Natural killer cell (primary cell): Measurements from ENCODE around the gene NHLRC2. TPM values are rescaled to one million over a fixed set of nuclear protein-coding genes. Genes with fewer than 3 reads are reported as not detected.

ENCODE experiments used
- ATAC-seq, 3 donors: fragments of 150-1000 bp in 2 of 3; fragments of 200-7000 bp in 1 of 3; cut with Tn5 transposase; 1 replicate in 1 of 3; 2 replicates in 2 of 3; pipeline ENCODE4 v1.10.0; 2021; ENCODE audit warnings: mild to moderate bottlenecking in 2 of 3, moderate library complexity in 2 of 3
- DNase-seq, 2 donors: peaks; one replicate each; pipeline versions ENCODE4 v3.0.0 to v3.0.0-alpha.2; 2013 to 2021; ENCODE audit warnings: mixed read lengths in 1 of 2
- H3K27ac ChIP-seq: one replicate; pipeline ENCODE4 v1.5.1; 2013; ENCODE audit warnings: mild to moderate bottlenecking, low read length
- H3K27me3 ChIP-seq: one replicate; pipeline ENCODE4 v1.6.1; 2013; ENCODE audit warnings: low read length; ENCODE audit not compliant: control insufficient read depth, insufficient read depth
- H3K36me3 ChIP-seq: one replicate; pipeline ENCODE4 v1.6.1; 2013; ENCODE audit warnings: low read length; ENCODE audit not compliant: control insufficient read depth, insufficient read depth
- H3K4me1 ChIP-seq: one replicate; pipeline ENCODE4 v1.6.1; 2013; ENCODE audit warnings: low read length; ENCODE audit not compliant: control insufficient read depth, insufficient read depth
- H3K4me3 ChIP-seq: one replicate; pipeline ENCODE4 v1.5.1; 2013; ENCODE audit warnings: low read length
- H3K9me3 ChIP-seq: one replicate; pipeline ENCODE4 v1.6.1; 2013; ENCODE audit warnings: low read length; ENCODE audit not compliant: control insufficient read depth, insufficient read depth
- H3K27ac Mint-ChIP-seq, 2 donors: one replicate each; pipeline ENCODE4 v1.8.0; 2022; ENCODE audit warnings: mild to moderate bottlenecking in 2 of 2, mixed read lengths in 2 of 2, moderate library complexity in 1 of 2
- H3K27me3 Mint-ChIP-seq, 2 donors: one replicate each; pipeline ENCODE4 v1.8.0; 2022; ENCODE audit warnings: low read depth in 2 of 2, mixed read lengths in 2 of 2
- H3K36me3 Mint-ChIP-seq: one replicate; pipeline ENCODE4 v1.8.0; 2022; ENCODE audit warnings: mixed read lengths
- H3K4me1 Mint-ChIP-seq, 2 donors: one replicate each; pipeline ENCODE4 v1.8.0; 2022; ENCODE audit warnings: mixed read lengths in 2 of 2
- H3K4me3 Mint-ChIP-seq: one replicate; pipeline ENCODE4 v1.8.0; 2022; ENCODE audit warnings: mild to moderate bottlenecking, moderate library complexity, mixed read lengths
- H3K9me3 Mint-ChIP-seq, 2 donors: one replicate each; pipeline ENCODE4 v1.8.0; 2022; ENCODE audit warnings: mixed read lengths in 2 of 2
- WGBS: methylation state at CpG from one replicate; pipeline ENCODE4 v1.1.7; 2013; ENCODE audit warnings: missing lambda C conversion rate; ENCODE audit not compliant: insufficient coverage; 5-methylcytosine and 5-hydroxymethylcytosine counted together
- intact Hi-C: fragments of 100-400 bp; cut with micrococcal nuclease; formaldehyde crosslinking; loops from one replicate; pipeline ENCODE4 v1.14.2; 2022
- total RNA-seq, 4 donors: library from RNA; stranded (reverse); fragments of 120-200 nt in 1 of 4; gene quantifications; one replicate each; pipeline versions ENCODE4 v1.2.3 to v1.2.4, GENCODE V29; 2013 to 2022
- TF ChIP-seq, protein P1 (sequence below): fragments of 200-600 bp; IDR thresholded peaks from one replicate; pipeline ENCODE4 v1.8.0; 2022; ENCODE audit warnings: antibody characterized with exemption

Gene NHLRC2
- total RNA-seq, 3 donors from 2014 or later (not counting 1 experiment from before 2014, with no cell fraction given): 19.0 to 24.7 (median 22.4) TPM

DNA sequence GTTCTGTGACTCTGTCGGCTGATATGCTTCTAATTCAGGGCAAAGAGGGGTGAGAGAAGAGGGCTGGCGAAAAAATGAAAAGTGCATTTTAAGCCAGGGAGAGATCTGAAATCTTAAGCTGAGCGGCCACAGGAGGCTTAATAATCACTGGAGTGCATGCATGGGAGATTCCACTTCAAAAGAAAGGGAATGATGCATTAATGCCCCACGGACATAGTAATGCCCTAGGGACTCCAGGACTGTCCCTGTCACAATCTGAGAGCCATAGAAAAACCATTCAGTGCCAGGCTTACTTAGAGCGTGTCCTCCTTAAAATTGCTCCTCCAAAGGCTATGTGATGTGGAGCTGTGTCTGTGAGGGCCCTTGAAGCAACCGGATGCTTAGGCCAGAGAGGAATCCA lies 75.1 kb downstream of the NHLRC2 start:
- Mint-ChIP-seq H3K4me3 (no peak overlapping the region), H3K36me3 (peaks cover 7% of the 10 kb centered on the region), H3K27ac (no peak overlapping the region), H3K9me3 (peaks cover 0 to 6% of the 10 kb centered on the region in 2 donors), H3K27me3 (peaks cover 13 to 25% of the 10 kb centered on the region in 2 donors), H3K4me1 (no peaks in the 10 kb centered on the region)
- TF ChIP-seq, protein P1, sequence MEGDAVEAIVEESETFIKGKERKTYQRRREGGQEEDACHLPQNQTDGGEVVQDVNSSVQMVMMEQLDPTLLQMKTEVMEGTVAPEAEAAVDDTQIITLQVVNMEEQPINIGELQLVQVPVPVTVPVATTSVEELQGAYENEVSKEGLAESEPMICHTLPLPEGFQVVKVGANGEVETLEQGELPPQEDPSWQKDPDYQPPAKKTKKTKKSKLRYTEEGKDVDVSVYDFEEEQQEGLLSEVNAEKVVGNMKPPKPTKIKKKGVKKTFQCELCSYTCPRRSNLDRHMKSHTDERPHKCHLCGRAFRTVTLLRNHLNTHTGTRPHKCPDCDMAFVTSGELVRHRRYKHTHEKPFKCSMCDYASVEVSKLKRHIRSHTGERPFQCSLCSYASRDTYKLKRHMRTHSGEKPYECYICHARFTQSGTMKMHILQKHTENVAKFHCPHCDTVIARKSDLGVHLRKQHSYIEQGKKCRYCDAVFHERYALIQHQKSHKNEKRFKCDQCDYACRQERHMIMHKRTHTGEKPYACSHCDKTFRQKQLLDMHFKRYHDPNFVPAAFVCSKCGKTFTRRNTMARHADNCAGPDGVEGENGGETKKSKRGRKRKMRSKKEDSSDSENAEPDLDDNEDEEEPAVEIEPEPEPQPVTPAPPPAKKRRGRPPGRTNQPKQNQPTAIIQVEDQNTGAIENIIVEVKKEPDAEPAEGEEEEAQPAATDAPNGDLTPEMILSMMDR: no peak
- intact Hi-C loops: no loop called here
- Histone ChIP-seq H3K36me3 (no peaks in the 10 kb centered on the region), H3K27ac (no peak overlapping the region), H3K9me3 (peaks cover 4% of the 10 kb centered on the region), H3K4me1 (no peaks in the 10 kb centered on the region), H3K27me3 (no peaks in the 10 kb centered on the region), H3K4me3 (no peak overlapping the region)
- WGBS: 78% methylated on average over 6 of the region's 6 CpGs
- ATAC-seq: no peak
- DNase-seq: no peak

DNA sequence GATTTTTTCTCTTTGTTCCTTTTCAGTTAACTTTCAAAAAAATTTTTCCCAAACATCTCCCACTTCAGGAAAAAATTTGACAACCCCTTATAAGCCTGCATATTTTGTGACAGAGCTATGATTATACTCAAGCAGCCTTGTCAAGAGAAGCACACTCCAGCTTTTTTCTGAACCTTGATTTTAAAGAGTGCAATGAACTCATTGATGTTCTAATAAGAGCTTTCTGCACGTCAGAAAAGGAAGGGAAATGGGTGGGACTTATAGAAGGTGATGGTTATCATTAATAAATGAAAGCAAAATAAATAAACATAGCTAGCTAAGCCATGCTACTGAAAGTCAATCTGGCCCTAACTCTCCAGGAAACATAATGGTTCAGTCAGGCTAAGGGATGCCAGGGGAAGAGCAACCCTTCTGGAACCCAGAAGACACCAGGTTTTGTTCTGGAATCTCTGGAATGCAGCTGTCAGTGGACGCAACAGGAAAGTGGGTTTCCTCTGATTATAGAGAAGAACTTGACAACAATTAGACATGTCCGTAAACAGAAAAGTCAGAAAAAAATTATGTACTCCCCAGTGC lies 76.1 kb downstream of the NHLRC2 start:
- H3K27me3 Mint-ChIP-seq: peaks cover 7 to 22% of the 10 kb centered on the region in 2 donors
- WGBS: 92% methylated on average over 2 of the region's 3 CpGs
- peaks cover 4% of the 10 kb centered on the region for H3K9me3 ChIP-seq
- H3K36me3 ChIP-seq: no peaks in the 10 kb centered on the region
- no peaks in the 10 kb centered on the region for H3K36me3 Mint-ChIP-seq
- TF ChIP-seq, protein P1: no peak
- no peak overlapping the region for H3K27ac Mint-ChIP-seq
- no peaks in the 10 kb centered on the region for H3K27me3 ChIP-seq
- ATAC-seq: no peak
- H3K4me1 Mint-ChIP-seq: no peaks in the 10 kb centered on the region
- H3K4me1 ChIP-seq: no peaks in the 10 kb centered on the region
- intact Hi-C loops: no loop called here
- no peak overlapping the region for H3K4me3 ChIP-seq
- no peak overlapping the region for H3K27ac ChIP-seq
- H3K4me3 Mint-ChIP-seq: no peak overlapping the region
- H3K9me3 Mint-ChIP-seq: no peaks in the 10 kb centered on the region
- no peak for DNase-seq

DNA sequence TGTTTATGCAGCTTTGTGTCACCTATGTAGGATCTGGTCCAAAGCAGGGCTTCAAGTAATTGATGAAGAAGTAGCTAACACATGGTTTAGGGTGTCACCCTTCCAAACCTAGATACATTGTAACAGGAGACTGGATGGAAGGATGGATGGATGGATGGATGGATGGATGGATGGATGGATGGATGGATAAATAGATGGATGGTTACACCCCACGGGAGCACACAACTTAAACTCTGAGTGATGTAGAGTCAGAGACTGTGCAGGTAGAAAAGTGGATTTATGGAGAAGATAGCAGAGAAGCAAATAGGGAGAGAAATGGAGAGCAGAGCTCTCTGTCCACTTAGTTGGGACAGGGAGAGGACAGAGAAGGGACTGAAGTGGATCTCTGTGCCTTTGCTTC lies 78.4 kb downstream of the NHLRC2 start:
- Mint-ChIP-seq H3K27me3 (peaks cover 7 to 19% of the 10 kb centered on the region in 2 donors), H3K36me3 (no peaks in the 10 kb centered on the region), H3K27ac (no peak overlapping the region), H3K9me3 (no peaks in the 10 kb centered on the region), H3K4me1 (no peaks in the 10 kb centered on the region), H3K4me3 (no peak overlapping the region)
- Histone ChIP-seq H3K27me3 (no peaks in the 10 kb centered on the region), H3K4me3 (no peak overlapping the region), H3K27ac (no peak overlapping the region), H3K9me3 (no peaks in the 10 kb centered on the region), H3K36me3 (no peaks in the 10 kb centered on the region), H3K4me1 (no peaks in the 10 kb centered on the region)
- 88% methylated on average over 1 of the region's 1 CpG for WGBS
- intact Hi-C loops: no loop called here
- TF ChIP-seq, protein P1: no peak
- DNase-seq: no peak
- ATAC-seq: no peak

DNA sequence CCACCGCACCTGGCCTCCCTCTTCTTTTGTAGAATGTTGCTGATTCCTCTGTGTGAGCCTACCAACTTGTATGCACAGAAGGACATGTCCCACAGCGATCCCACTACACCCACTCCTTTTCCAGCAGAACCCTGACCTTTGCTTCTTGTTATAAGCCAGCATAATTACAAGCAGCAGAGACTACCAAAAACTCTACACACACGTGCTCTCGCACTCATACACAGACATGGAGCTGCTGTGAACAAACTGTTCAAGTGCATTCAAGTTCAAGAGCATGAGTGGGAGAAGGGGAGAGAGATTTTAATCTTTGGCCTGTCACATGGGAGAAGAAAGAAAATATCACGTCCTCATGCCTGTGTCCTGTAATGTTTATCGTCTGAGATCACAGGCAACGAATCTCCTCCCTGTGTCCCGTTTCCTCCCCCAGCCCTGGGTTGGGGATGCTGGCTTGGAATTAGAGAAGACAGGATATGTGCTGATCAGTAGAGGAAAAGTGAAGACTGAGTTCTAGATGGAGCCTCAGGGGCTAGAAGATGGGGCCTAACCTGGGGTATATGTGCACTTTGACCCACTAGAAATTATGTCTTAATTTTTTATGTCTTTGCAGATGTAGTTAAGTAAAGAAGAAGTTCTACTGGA lies 79.6 kb downstream of the NHLRC2 start:
- TF ChIP-seq, protein P1: no peak
- Histone ChIP-seq H3K36me3 (no peaks in the 10 kb centered on the region), H3K4me3 (no peak overlapping the region), H3K27me3 (no peaks in the 10 kb centered on the region), H3K4me1 (no peaks in the 10 kb centered on the region), H3K27ac (no peak overlapping the region), H3K9me3 (no peaks in the 10 kb centered on the region)
- DNase-seq (no peak), ATAC-seq (no peak)
- intact Hi-C loops: no loop called here
- 96% methylated on average over 8 of the region's 8 CpGs for WGBS
- H3K36me3 Mint-ChIP-seq: no peaks in the 10 kb centered on the region
- peaks cover 18 to 27% of the 10 kb centered on the region in 2 donors for H3K27me3 Mint-ChIP-seq
- no peaks in the 10 kb centered on the region for H3K9me3 Mint-ChIP-seq
- no peak overlapping the region for H3K27ac Mint-ChIP-seq
- no peaks in the 10 kb centered on the region for H3K4me1 Mint-ChIP-seq
- H3K4me3 Mint-ChIP-seq: no peak overlapping the region
